Natural killer cell (primary cell): ENCODE measurements around the gene IQGAP3. TPM values are rescaled to one million over a fixed set of nuclear protein-coding genes. Genes with fewer than 3 reads are reported as not detected.

ENCODE experiments used
- ATAC-seq, 3 donors: fragments of 150-1000 bp in 2 of 3; fragments of 200-7000 bp in 1 of 3; cut with Tn5 transposase; 1 replicate in 1 of 3; 2 replicates in 2 of 3; pipeline ENCODE4 v1.10.0; 2021; ENCODE audit warnings: mild to moderate bottlenecking in 2 of 3, moderate library complexity in 2 of 3
- DNase-seq, 2 donors: peaks; one replicate each; pipeline versions ENCODE4 v3.0.0 to v3.0.0-alpha.2; 2013 to 2021; ENCODE audit warnings: mixed read lengths in 1 of 2
- H3K27ac ChIP-seq: one replicate; pipeline ENCODE4 v1.5.1; 2013; ENCODE audit warnings: mild to moderate bottlenecking, low read length
- H3K27me3 ChIP-seq: one replicate; pipeline ENCODE4 v1.6.1; 2013; ENCODE audit warnings: low read length; ENCODE audit not compliant: control insufficient read depth, insufficient read depth
- H3K36me3 ChIP-seq: one replicate; pipeline ENCODE4 v1.6.1; 2013; ENCODE audit warnings: low read length; ENCODE audit not compliant: control insufficient read depth, insufficient read depth
- H3K4me1 ChIP-seq: one replicate; pipeline ENCODE4 v1.6.1; 2013; ENCODE audit warnings: low read length; ENCODE audit not compliant: control insufficient read depth, insufficient read depth
- H3K4me3 ChIP-seq: one replicate; pipeline ENCODE4 v1.5.1; 2013; ENCODE audit warnings: low read length
- H3K9me3 ChIP-seq: one replicate; pipeline ENCODE4 v1.6.1; 2013; ENCODE audit warnings: low read length; ENCODE audit not compliant: control insufficient read depth, insufficient read depth
- H3K27ac Mint-ChIP-seq, 2 donors: one replicate each; pipeline ENCODE4 v1.8.0; 2022; ENCODE audit warnings: mild to moderate bottlenecking in 2 of 2, mixed read lengths in 2 of 2, moderate library complexity in 1 of 2
- H3K27me3 Mint-ChIP-seq, 2 donors: one replicate each; pipeline ENCODE4 v1.8.0; 2022; ENCODE audit warnings: low read depth in 2 of 2, mixed read lengths in 2 of 2
- H3K36me3 Mint-ChIP-seq: one replicate; pipeline ENCODE4 v1.8.0; 2022; ENCODE audit warnings: mixed read lengths
- H3K4me1 Mint-ChIP-seq, 2 donors: one replicate each; pipeline ENCODE4 v1.8.0; 2022; ENCODE audit warnings: mixed read lengths in 2 of 2
- H3K4me3 Mint-ChIP-seq: one replicate; pipeline ENCODE4 v1.8.0; 2022; ENCODE audit warnings: mild to moderate bottlenecking, moderate library complexity, mixed read lengths
- H3K9me3 Mint-ChIP-seq, 2 donors: one replicate each; pipeline ENCODE4 v1.8.0; 2022; ENCODE audit warnings: mixed read lengths in 2 of 2
- CTCF ChIP-seq: fragments of 200-600 bp; IDR thresholded peaks from one replicate; pipeline ENCODE4 v1.8.0; 2022; ENCODE audit warnings: antibody characterized with exemption
- WGBS: methylation state at CpG from one replicate; pipeline ENCODE4 v1.1.7; 2013; ENCODE audit warnings: missing lambda C conversion rate; ENCODE audit not compliant: insufficient coverage; 5-methylcytosine and 5-hydroxymethylcytosine counted together
- intact Hi-C: fragments of 100-400 bp; cut with micrococcal nuclease; formaldehyde crosslinking; loops from one replicate; pipeline ENCODE4 v1.14.2; 2022
- total RNA-seq, 4 donors: library from RNA; stranded (reverse); fragments of 120-200 nt in 1 of 4; gene quantifications; one replicate each; pipeline versions ENCODE4 v1.2.3 to v1.2.4, GENCODE V29; 2013 to 2022

Gene IQGAP3
- total RNA-seq, 3 donors from 2014 or later (not counting 1 experiment from before 2014, with no cell fraction given), result 0.08 to 0.21 (median 0.14) TPM

GRCh38 chr1:156546267-156546666 is 26.1 kb downstream of the IQGAP3 start:
- H3K27me3 ChIP-seq, result no peaks in the 10 kb centered on the region
- H3K27me3 Mint-ChIP-seq, result no peaks in the 10 kb centered on the region
- H3K27ac Mint-ChIP-seq, result no peak overlapping the region
- H3K36me3 Mint-ChIP-seq, result no peaks in the 10 kb centered on the region
- no peaks in the 10 kb centered on the region for H3K36me3 ChIP-seq
- intact Hi-C loops, result no loop called here
- ATAC-seq, result no peak
- 95% methylated on average over 3 of the region's 3 CpGs for WGBS
- H3K4me3 Mint-ChIP-seq, result no peak overlapping the region
- H3K4me1 Mint-ChIP-seq, result peaks cover 0 to 10% of the 10 kb centered on the region in 2 donors
- H3K9me3 Mint-ChIP-seq, result no peaks in the 10 kb centered on the region
- no peak overlapping the region for H3K27ac ChIP-seq
- no peak for DNase-seq
- H3K4me3 ChIP-seq, result no peak overlapping the region
- H3K4me1 ChIP-seq, result peaks cover 3% of the 10 kb centered on the region
- no peaks in the 10 kb centered on the region for H3K9me3 ChIP-seq
- no peak for TF ChIP-seq CTCF

- ATAC-seq, result no peak
- peaks cover 0 to 10% of the 10 kb centered on the region in 2 donors for H3K4me1 Mint-ChIP-seq
- WGBS, result 100% methylated on average over 3 of the region's 3 CpGs
- Histone ChIP-seq H3K27ac (no peak overlapping the region), H3K36me3 (no peaks in the 10 kb centered on the region), H3K27me3 (no peaks in the 10 kb centered on the region), H3K9me3 (no peaks in the 10 kb centered on the region), H3K4me3 (no peak overlapping the region), H3K4me1 (no peaks in the 10 kb centered on the region)
- no peak for TF ChIP-seq CTCF
- no peak for DNase-seq
- no peaks in the 10 kb centered on the region for H3K36me3 Mint-ChIP-seq
- H3K9me3 Mint-ChIP-seq, result no peaks in the 10 kb centered on the region
- H3K27me3 Mint-ChIP-seq, result no peaks in the 10 kb centered on the region
- H3K27ac Mint-ChIP-seq, result no peak overlapping the region
- H3K4me3 Mint-ChIP-seq, result no peak overlapping the region
- intact Hi-C loops, result no loop called here
These were observed 27.7 kb downstream of the IQGAP3 start for GRCh38 chr1:156544592-156545102.

GRCh38 chr1:156543066-156543465 is 29.3 kb downstream of the IQGAP3 start:
- no peak overlapping the region for H3K4me3 Mint-ChIP-seq
- no peak for TF ChIP-seq CTCF

GRCh38 chr1:156540955-156541354 is 31.4 kb downstream of the IQGAP3 start:
- DNase-seq (no peak), ATAC-seq (no peak)
- intact Hi-C loops, result no loop called here

More at GRCh38 chr1:156543066-156543465, 29.3 kb downstream of the IQGAP3 start:
- H3K36me3 ChIP-seq, result no peaks in the 10 kb centered on the region
- peaks cover 9 to 20% of the 10 kb centered on the region in 2 donors for H3K4me1 Mint-ChIP-seq
- H3K9me3 Mint-ChIP-seq, result no peaks in the 10 kb centered on the region
- peaks cover 4% of the 10 kb centered on the region for H3K4me1 ChIP-seq
- H3K4me3 ChIP-seq, result no peak overlapping the region
- ATAC-seq (no peak), DNase-seq (no peak)
- intact Hi-C loops, result no loop called here
- no peaks in the 10 kb centered on the region for H3K9me3 ChIP-seq
- H3K27me3 Mint-ChIP-seq, result no peaks in the 10 kb centered on the region
- H3K27me3 ChIP-seq, result no peaks in the 10 kb centered on the region
- H3K27ac ChIP-seq, result no peak overlapping the region
- no peaks in the 10 kb centered on the region for H3K36me3 Mint-ChIP-seq
- 91% methylated on average over 1 of the region's 1 CpG for WGBS
- no peak overlapping the region for H3K27ac Mint-ChIP-seq

More at GRCh38 chr1:156540955-156541354, 31.4 kb downstream of the IQGAP3 start:
- Mint-ChIP-seq H3K9me3 (no peaks in the 10 kb centered on the region), H3K27me3 (no peaks in the 10 kb centered on the region), H3K36me3 (no peaks in the 10 kb centered on the region), H3K4me1 (peaks cover 9 to 20% of the 10 kb centered on the region in 2 donors), H3K27ac (no peak overlapping the region), H3K4me3 (no peak overlapping the region)
- Histone ChIP-seq H3K9me3 (no peaks in the 10 kb centered on the region), H3K4me3 (no peak overlapping the region), H3K36me3 (no peaks in the 10 kb centered on the region), H3K27me3 (no peaks in the 10 kb centered on the region), H3K27ac (no peak overlapping the region), H3K4me1 (peaks cover 4% of the 10 kb centered on the region)
- TF ChIP-seq CTCF, result no peak
- 88% methylated on average over 2 of the region's 2 CpGs for WGBS
